Esophagus muscularis mucosa (tissue), 3 donors: ENCODE results near the gene JUND.

Source experiments
- POLR2A ChIP-seq: fragments of 450-650 bp; IDR thresholded peaks from one replicate; pipeline ENCODE4 v1.6.1; 2017; ENCODE audit warnings: antibody characterized with exemption, moderate library complexity, mild to moderate bottlenecking, low read depth
- TF ChIP-seq, protein P1 (sequence below), 3 experiments: fragments of 200-600 bp in 2 of 3; fragments of 450-650 bp in 1 of 3; sonication (generic) in 2 of 3; IDR thresholded peaks; one replicate each; pipeline ENCODE4 v1.5.1; 2017 to 2019; ENCODE audit warnings: antibody characterized with exemption in 3 of 3, mild to moderate bottlenecking in 2 of 3, moderate library complexity in 1 of 3

DNA sequence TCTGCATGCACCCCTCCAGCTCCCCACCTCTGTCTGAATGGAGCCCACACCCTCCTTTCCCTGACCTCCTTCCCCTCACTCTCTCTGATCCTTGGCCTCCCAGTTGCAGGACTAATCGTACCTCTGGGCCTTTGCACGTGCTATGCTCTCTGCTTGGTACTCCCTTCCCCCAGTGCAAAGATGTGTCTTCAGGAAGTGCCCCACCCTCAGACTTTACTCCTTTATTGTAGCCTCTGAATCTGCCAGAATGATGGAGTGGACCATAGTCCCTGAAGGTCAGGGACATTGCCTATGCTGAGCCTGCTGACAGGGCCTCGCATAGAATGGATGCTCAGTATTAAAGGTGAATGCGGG, 1.3 kb upstream of the JUND start:
- TF ChIP-seq, protein P1, sequence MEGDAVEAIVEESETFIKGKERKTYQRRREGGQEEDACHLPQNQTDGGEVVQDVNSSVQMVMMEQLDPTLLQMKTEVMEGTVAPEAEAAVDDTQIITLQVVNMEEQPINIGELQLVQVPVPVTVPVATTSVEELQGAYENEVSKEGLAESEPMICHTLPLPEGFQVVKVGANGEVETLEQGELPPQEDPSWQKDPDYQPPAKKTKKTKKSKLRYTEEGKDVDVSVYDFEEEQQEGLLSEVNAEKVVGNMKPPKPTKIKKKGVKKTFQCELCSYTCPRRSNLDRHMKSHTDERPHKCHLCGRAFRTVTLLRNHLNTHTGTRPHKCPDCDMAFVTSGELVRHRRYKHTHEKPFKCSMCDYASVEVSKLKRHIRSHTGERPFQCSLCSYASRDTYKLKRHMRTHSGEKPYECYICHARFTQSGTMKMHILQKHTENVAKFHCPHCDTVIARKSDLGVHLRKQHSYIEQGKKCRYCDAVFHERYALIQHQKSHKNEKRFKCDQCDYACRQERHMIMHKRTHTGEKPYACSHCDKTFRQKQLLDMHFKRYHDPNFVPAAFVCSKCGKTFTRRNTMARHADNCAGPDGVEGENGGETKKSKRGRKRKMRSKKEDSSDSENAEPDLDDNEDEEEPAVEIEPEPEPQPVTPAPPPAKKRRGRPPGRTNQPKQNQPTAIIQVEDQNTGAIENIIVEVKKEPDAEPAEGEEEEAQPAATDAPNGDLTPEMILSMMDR (IDR thresholded peaks at IDR 0.05): no peak
- no peak for TF ChIP-seq POLR2A
